AML-193 (cell line): ENCODE data around the gene PTGES.
"Not testable (repeated sequence)": the region's sequence is repeated elsewhere in the genome, so short reads cannot be mapped to it uniquely, and the experiment has no call there.

ENCODE experiments used
- DNase-seq, 2 experiments: peaks; one replicate each; lab custom pipeline; 2025; lab: John Stamatoyannopoulos, UW

The PTGES gene

GRCh38 chr9:129752900-129753729, at the start of gene PTGES:
TSS of gene PTGES (minus strand) at chr9:129753042. CDS start at chr9:129753012, 30 bp downstream.
- DNase-seq, result no peak

GRCh38 chr9:129801504-129801903, 48.7 kb upstream of the PTGES start:
- no peak for DNase-seq

GRCh38 chr9:129798973-129799372, 46.1 kb upstream of the PTGES start:
- no peak for DNase-seq

- DNase-seq, result not testable (repeated sequence)
Measured at GRCh38 chr9:129796029-129796428, 43.2 kb upstream of the PTGES start.

- no peak for DNase-seq
Measured at GRCh38 chr9:129794549-129794948, 41.7 kb upstream of the PTGES start.

- DNase-seq, result no peak
Measured at GRCh38 chr9:129786481-129786880, 33.6 kb upstream of the PTGES start.

- DNase-seq, result no peak
Measured at GRCh38 chr9:129785866-129786265, 33.0 kb upstream of the PTGES start.

- not testable (repeated sequence) for DNase-seq
Measured at GRCh38 chr9:129784970-129785369, 32.1 kb upstream of the PTGES start.

- peak; percentile 58 to 72 for DNase-seq
Measured at GRCh38 chr9:129783516-129784361, 30.9 kb upstream of the PTGES start.

GRCh38 chr9:129781981-129782380, 29.1 kb upstream of the PTGES start:
- no peak for DNase-seq

- DNase-seq, result no peak
Measured at GRCh38 chr9:129781131-129781530, 28.3 kb upstream of the PTGES start.

GRCh38 chr9:129779560-129780190, 26.8 kb upstream of the PTGES start:
- no peak for DNase-seq

GRCh38 chr9:129778469-129778868, 25.6 kb upstream of the PTGES start:
- no peak for DNase-seq

GRCh38 chr9:129777769-129778130, 24.9 kb upstream of the PTGES start:
- no peak for DNase-seq

- DNase-seq, result peak; percentile 98 to 99
Measured at GRCh38 chr9:129776938-129777768, 24.3 kb upstream of the PTGES start.

GRCh38 chr9:129776566-129776937, 23.7 kb upstream of the PTGES start:
- no peak for DNase-seq

- DNase-seq, result not testable (repeated sequence)
Measured at GRCh38 chr9:129776096-129776495, 23.3 kb upstream of the PTGES start.

GRCh38 chr9:129775448-129775798, 22.6 kb upstream of the PTGES start:
- DNase-seq, result no peak

GRCh38 chr9:129774791-129775447, 22.1 kb upstream of the PTGES start:
- DNase-seq, result no peak

- peak; percentile 95 to 97 for DNase-seq
Measured at GRCh38 chr9:129773262-129774048, 20.6 kb upstream of the PTGES start.
